ENCODE measurements around the gene ATL2.

DNA sequence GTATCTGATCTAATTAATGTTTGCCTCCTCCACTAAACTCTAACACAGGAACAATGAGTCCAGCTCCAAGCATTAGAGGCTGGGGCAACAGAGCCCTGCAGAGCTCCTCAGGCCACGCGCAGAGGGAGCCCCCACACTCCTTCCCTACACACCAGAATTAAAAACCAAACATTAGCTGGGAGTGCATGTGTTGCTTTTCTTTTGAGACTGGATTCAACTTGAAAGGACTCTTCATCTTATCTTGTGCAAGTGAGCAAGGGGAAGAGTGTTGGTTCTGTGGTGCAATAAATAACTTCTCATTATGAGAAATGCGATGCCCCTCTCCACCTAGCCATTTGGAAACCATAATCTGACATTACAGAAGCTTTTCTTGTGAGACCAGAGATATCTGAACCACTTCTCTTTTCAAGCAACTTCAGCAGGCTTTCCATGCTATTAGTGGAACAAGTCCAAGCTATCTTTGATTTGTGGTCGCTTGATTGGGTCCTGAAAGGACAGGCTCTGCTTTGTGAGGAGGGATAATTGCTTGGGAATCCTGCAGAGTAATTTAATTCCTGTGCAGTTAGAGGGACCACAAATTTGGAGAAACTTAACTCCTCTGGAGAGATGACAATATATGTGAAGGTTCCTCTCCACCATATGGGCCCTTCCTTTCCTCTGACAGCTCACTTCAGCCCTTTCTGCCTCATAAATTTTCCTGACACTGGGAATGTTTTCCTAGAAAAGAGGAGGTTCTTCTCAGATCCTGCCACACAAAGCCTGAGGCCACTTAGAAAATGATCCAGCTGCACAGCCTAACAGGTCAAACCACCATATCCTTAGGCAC, 112.5 kb downstream of the ATL2 start:
- no peak for TF ChIP-seq FOXP2 (optimal IDR thresholded peaks at IDR 0.05; ENCODE audit: control extremely low read depth, extremely low read length, insufficient read depth)
- TF ChIP-seq POLR2AphosphoS5 (IDR thresholded peaks at IDR 0.05; ENCODE audit: borderline replicate concordance, low read depth, low read length) = no peak
- TF ChIP-seq EZH2 (IDR thresholded peaks at IDR 0.05) = no peak
